GM12891 (cell line): ENCODE data around the gene INO80E.

ENCODE experiments used
- DNase-seq: peaks from one replicate; pipeline ENCODE4 v3.0.0; 2011; ENCODE audit warnings: low spot score; ENCODE audit not compliant: insufficient read length
- FAIRE-seq: peaks from 2 replicates; lab custom pipeline; 2011; peaks lifted over from hg19 to GRCh38; lab: Jason Lieb, UNC
- PAX5 ChIP-seq: IDR thresholded peaks from 2 replicates; pipeline ENCODE4 v1.6.1; 2011; ENCODE audit warnings: low read length, moderate library complexity, mild to moderate bottlenecking; ENCODE audit not compliant: insufficient read depth, severe bottlenecking
- POLR2A ChIP-seq: IDR thresholded peaks from 2 replicates; pipeline ENCODE4 v1.6.1; 2011; ENCODE audit warnings: low read depth, low read length, control low read depth
- POLR2AphosphoS5 ChIP-seq: IDR thresholded peaks from 2 replicates; pipeline ENCODE4 v1.6.1; 2011; ENCODE audit warnings: low read depth, low read length, control low read depth
- POU2F2 ChIP-seq: IDR thresholded peaks from 2 replicates; pipeline ENCODE4 v1.6.1; 2011; ENCODE audit warnings: low read depth, mild to moderate bottlenecking, control low read depth, low read length, moderate library complexity
- SPI1 ChIP-seq: IDR thresholded peaks from 2 replicates; pipeline ENCODE4 v1.6.1; 2011; ENCODE audit warnings: low read depth, low read length, control low read depth
- TAF1 ChIP-seq: IDR thresholded peaks from 2 replicates; pipeline ENCODE4 v1.6.1; 2011; ENCODE audit warnings: low read depth, low read length, control low read depth

INO80E gene

DNA sequence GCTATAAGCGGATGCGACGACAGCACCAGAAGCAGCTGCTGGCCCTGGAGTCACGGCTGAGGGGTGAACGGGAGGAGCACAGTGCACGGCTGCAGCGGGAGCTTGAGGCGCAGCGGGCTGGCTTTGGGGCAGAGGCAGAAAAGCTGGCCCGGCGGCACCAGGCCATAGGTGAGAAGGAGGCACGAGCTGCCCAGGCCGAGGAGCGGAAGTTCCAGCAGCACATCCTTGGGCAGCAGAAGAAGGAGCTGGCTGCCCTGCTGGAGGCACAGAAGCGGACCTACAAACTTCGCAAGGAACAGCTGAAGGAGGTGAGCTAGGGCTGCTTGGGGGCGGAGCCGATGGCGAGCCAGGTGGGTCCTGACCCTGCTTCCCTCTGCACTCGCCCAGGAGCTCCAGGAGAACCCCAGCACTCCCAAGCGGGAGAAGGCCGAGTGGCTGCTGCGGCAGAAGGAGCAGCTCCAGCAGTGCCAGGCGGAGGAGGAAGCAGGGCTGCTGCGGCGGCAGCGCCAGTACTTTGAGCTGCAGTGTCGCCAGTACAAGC, 10.7 kb upstream of the INO80E start:
- no peak for FAIRE-seq
- no peak for DNase-seq
- TF ChIP-seq PAX5: no peak
- no peak for TF ChIP-seq POLR2AphosphoS5
- TF ChIP-seq SPI1: no peak
- TF ChIP-seq POU2F2: no peak
- TF ChIP-seq POLR2A: no peak
- no peak for TF ChIP-seq TAF1

- TF ChIP-seq SPI1: no peak
- TF ChIP-seq POU2F2: no peak
- no peak for TF ChIP-seq POLR2AphosphoS5
- TF ChIP-seq TAF1: no peak
- no peak for TF ChIP-seq POLR2A
- no peak for TF ChIP-seq PAX5
- no peak for DNase-seq
- no peak for FAIRE-seq
These were observed 9.8 kb upstream of the INO80E start for GRCh38 chr16:29986231-29986630.

DNA sequence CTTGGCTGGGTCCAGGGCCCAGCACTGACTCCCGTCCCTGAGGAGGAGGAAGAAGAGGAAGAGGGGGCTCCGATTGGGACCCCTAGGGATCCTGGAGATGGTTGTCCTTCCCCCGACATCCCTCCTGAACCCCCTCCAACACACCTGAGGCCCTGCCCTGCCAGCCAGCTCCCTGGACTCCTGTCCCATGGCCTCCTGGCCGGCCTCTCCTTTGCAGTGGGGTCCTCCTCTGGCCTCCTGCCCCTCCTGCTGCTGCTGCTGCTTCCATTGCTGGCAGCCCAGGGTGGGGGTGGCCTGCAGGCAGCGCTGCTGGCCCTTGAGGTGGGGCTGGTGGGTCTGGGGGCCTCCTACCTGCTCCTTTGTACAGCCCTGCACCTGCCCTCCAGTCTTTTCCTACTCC, 9.1 kb upstream of the INO80E start:
- DNase-seq: no peak

GRCh38 chr16:29987371-29988085, 8.5 kb upstream of the INO80E start:
- FAIRE-seq: no peak
- TF ChIP-seq PAX5: no peak
- no peak for TF ChIP-seq TAF1
- no peak for TF ChIP-seq SPI1
- no peak for TF ChIP-seq POLR2AphosphoS5
- TF ChIP-seq POU2F2: no peak
- TF ChIP-seq POLR2A: no peak
- no peak for DNase-seq

More for the DNA sequence above, 9.1 kb upstream of the INO80E start:
- no peak for FAIRE-seq
- TF ChIP-seq POLR2AphosphoS5 (no peak), TAF1 (no peak)

GRCh38 chr16:29988346-29989075, 7.5 kb upstream of the INO80E start:
- no peak for FAIRE-seq
- TF ChIP-seq POLR2AphosphoS5: no peak
- TF ChIP-seq SPI1: no peak
- no peak for TF ChIP-seq POU2F2
- TF ChIP-seq PAX5: no peak
- no peak for TF ChIP-seq POLR2A
- TF ChIP-seq TAF1: no peak
- no peak for DNase-seq

GRCh38 chr16:29989111-29989858, 6.8 kb upstream of the INO80E start:
- TF ChIP-seq POLR2A (no peak), POLR2AphosphoS5 (no peak), PAX5 (no peak), POU2F2 (no peak), TAF1 (no peak), SPI1 (no peak)
- DNase-seq: no peak
- no peak for FAIRE-seq

GRCh38 chr16:29990034-29990433, 6.0 kb upstream of the INO80E start:
- FAIRE-seq (no peak), DNase-seq (no peak)
- TF ChIP-seq PAX5: no peak
- no peak for TF ChIP-seq TAF1
- no peak for TF ChIP-seq SPI1
- TF ChIP-seq POU2F2: no peak
- no peak for TF ChIP-seq POLR2A
- TF ChIP-seq POLR2AphosphoS5: no peak

GRCh38 chr16:29990883-29991570, 5.0 kb upstream of the INO80E start:
- TF ChIP-seq SPI1 (no peak), POLR2A (no peak), TAF1 (no peak), POU2F2 (no peak), POLR2AphosphoS5 (no peak), PAX5 (no peak)
- DNase-seq (no peak), FAIRE-seq (no peak)

GRCh38 chr16:29991571-29991904, 4.5 kb upstream of the INO80E start:
- TF ChIP-seq POLR2AphosphoS5: no peak
- DNase-seq (no peak), FAIRE-seq (no peak)

DNA sequence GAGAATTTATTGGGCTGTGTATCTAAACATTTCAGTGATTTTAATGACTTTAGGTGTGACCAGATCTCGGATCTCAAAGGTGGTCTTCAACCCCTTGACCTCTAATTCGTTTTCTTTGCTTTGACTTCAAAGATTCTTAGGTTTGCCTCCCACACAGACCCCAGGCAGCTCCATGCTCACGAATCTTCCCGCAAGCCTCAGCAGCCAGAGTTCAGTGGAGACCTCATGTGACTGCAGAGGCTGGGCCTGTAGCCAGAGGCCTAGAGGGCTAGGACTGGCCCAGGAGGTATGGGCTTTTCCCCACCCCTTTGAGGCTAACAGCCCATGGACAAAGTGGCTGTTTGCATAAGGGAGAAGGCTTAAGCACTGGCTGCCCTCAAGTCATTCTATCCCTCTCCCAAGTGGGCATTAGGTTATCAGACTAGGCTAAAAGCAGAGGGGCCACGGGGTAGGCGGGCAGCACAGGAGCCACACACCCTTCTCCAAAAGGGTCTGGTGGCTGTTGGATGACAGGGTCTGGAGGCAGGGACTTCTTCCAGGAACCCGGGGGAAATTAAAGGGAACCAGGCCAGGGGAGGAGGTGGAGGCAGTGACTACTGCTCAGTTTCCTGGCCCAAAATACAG, 3.6 kb upstream of the INO80E start:
- TF ChIP-seq POLR2AphosphoS5 (no peak), PAX5 (no peak), TAF1 (no peak), POLR2A (no peak; the same call in 1 of the 2 replicates), SPI1 (no peak), POU2F2 (no peak)
- FAIRE-seq (no peak), DNase-seq (no peak)
